Testis (tissue), 3 donors: ENCODE data around the gene HNRNPU. TPM values are rescaled to one million over a fixed set of nuclear protein-coding genes. Genes with fewer than 3 reads are reported as not detected.

Experiments
- DNase-seq: peaks from one replicate; pipeline ENCODE4 v3.0.0-alpha.2; 2019
- H3K27ac ChIP-seq, 2 donors: fragments of 200-600 bp; sonication (generic); one replicate each; pipeline ENCODE4 v1.5.1; 2019
- H3K27me3 ChIP-seq: fragments of 200-600 bp; sonication (generic); one replicate; pipeline ENCODE4 v1.5.1; 2019
- H3K36me3 ChIP-seq: fragments of 200-600 bp; sonication (generic); one replicate; pipeline ENCODE4 v1.5.1; 2017; ENCODE audit warnings: low read depth; ENCODE audit errors: missing control alignments
- H3K4me1 ChIP-seq: fragments of 200-600 bp; sonication (generic); one replicate; pipeline ENCODE4 v1.5.1; 2019
- H3K4me3 ChIP-seq, 2 donors: fragments of 200-600 bp; sonication (generic); one replicate each; pipeline ENCODE4 v1.5.1; 2017 to 2019
- H3K9me3 ChIP-seq: fragments of 200-600 bp; sonication (generic); one replicate; pipeline ENCODE4 v1.5.1; 2017
- CTCF ChIP-seq, 3 experiments: fragments of 450-650 bp in 2 of 3; fragments of 200-600 bp in 1 of 3; sonication (generic) in 1 of 3; IDR thresholded peaks; one replicate each; pipeline ENCODE4 v1.5.1; 2016 to 2019; ENCODE audit warnings: antibody characterized with exemption in 3 of 3, mild to moderate bottlenecking in 2 of 3, moderate library complexity in 1 of 3
- POLR2A ChIP-seq: fragments of 450-650 bp; IDR thresholded peaks from one replicate; pipeline ENCODE4 v1.6.1; 2017; ENCODE audit warnings: antibody characterized with exemption, mild to moderate bottlenecking, moderate library complexity
- WGBS, 2 donors: methylation state at CpG; one replicate each; pipeline ENCODE4 v1.1.5; 2018; 5-methylcytosine and 5-hydroxymethylcytosine counted together
- intact Hi-C: fragments of 100-400 bp; cut with DNase I; formaldehyde crosslinking; loops from one replicate; pipeline ENCODE4 v1.15.1; 2023; ENCODE audit warnings: low total_unique reads
- polyA plus RNA-seq: library from polyadenylated mRNA; stranded (reverse); fragments of 350-450 nt; fragmentation: Illumina TruSeq; extraction: RNeasy Lipid Tissue Mini Kit (QIAGEN cat#74804); gene quantifications from one replicate; pipeline ENCODE4 v1.2.3, GENCODE V29; 2014; ENCODE audit warnings: low read depth, low replicate concordance; ENCODE audit not compliant: insufficient read depth
- total RNA-seq, 2 donors: library from RNA; depleted of rRNA; stranded (reverse); fragments of >200 nt; gene quantifications; one replicate each; pipeline ENCODE4 v1.2.3, GENCODE V29; 2016

Gene HNRNPU
- total and polyA plus RNA-seq, 3 donors from 2014 or later: 303 to 467 (median 378) TPM

- no peaks in the 10 kb centered on the region for H3K36me3 ChIP-seq
- no peaks in the 10 kb centered on the region for H3K27me3 ChIP-seq
- H3K4me1 ChIP-seq: peaks cover 3% of the 10 kb centered on the region
- H3K9me3 ChIP-seq: no peaks in the 10 kb centered on the region
- intact Hi-C loops: loop anchor here (2.0 kb wide), 1 partner anchor 31 kb away; the partner anchor contains the start of gene COX20
- H3K27ac ChIP-seq: peak overlapping the region; percentile 99 to 100
- TF ChIP-seq CTCF (IDR thresholded peaks at IDR 0.05) (no peak), POLR2A (no peak)
- WGBS, 2 donors: 47 to 59% methylated on average over 3 of the region's 3 CpGs
- H3K4me3 ChIP-seq: no peak overlapping the region
- DNase-seq: no peak
These were observed 1.5 kb upstream of the HNRNPU start for GRCh38 chr1:244865820-244866219.

- Histone ChIP-seq H3K27me3 (no peaks in the 10 kb centered on the region), H3K27ac (peak overlapping the region; percentile 99 to 100), H3K9me3 (no peaks in the 10 kb centered on the region), H3K4me1 (peaks cover 9% of the 10 kb centered on the region), H3K4me3 (peak overlapping the region; percentile 88 to 91), H3K36me3 (no peaks in the 10 kb centered on the region)
- 14 to 15% methylated on average over 9 of the region's 9 CpGs for WGBS, 2 donors
- peak; percentile 49 for DNase-seq
- TF ChIP-seq POLR2A (no peak), CTCF (IDR thresholded peaks at IDR 0.05) (no peak)
- intact Hi-C loops: loop anchor here (2.0 kb wide), 1 partner anchor 30 kb away; the partner anchor contains the start of gene COX20
These were observed 657 bp upstream of the HNRNPU start for GRCh38 chr1:244865028-244865371.

- Histone ChIP-seq H3K36me3 (no peaks in the 10 kb centered on the region), H3K27me3 (no peaks in the 10 kb centered on the region), H3K9me3 (no peaks in the 10 kb centered on the region), H3K27ac (peak overlapping the region; percentile 99 to 100), H3K4me3 (peak overlapping the region; percentile 88 to 91), H3K4me1 (peaks cover 13% of the 10 kb centered on the region)
- 0 to 1% methylated on average over 34 to 84 of the region's 92 CpGs for WGBS, 2 donors
- DNase-seq: no peak
- intact Hi-C loops: loop anchor here (2.0 kb wide), 2 partner anchors 29 to 107 kb away; partner anchors contain the start of gene COX20
- TF ChIP-seq POLR2A (no peak), CTCF (IDR thresholded peaks at IDR 0.05) (no peak)
These were observed 671 bp downstream of the HNRNPU start for GRCh38 chr1:244863491-244864252.

GRCh38 chr1:244862699-244863490, 1.4 kb downstream of the HNRNPU start:
- 1 to 2% methylated on average over 11 to 51 of the region's 87 CpGs for WGBS, 2 donors
- Histone ChIP-seq H3K4me3 (peak overlapping the region; percentile 88 to 91), H3K27me3 (no peaks in the 10 kb centered on the region), H3K27ac (peak overlapping the region; percentile 99 to 100), H3K4me1 (peaks cover 13% of the 10 kb centered on the region), H3K9me3 (no peaks in the 10 kb centered on the region), H3K36me3 (no peaks in the 10 kb centered on the region)
- DNase-seq: peak; percentile 98
- intact Hi-C loops: loop anchor here (2.0 kb wide), 1 partner anchor 108 kb away; no protein-coding TSS in a partner anchor
- TF ChIP-seq POLR2A: peak; percentile 14
- TF ChIP-seq CTCF (IDR thresholded peaks at IDR 0.05): no peak
